Activated CD8-positive, alpha-beta T cell treated with anti-CD3 and anti-CD28 coated beads, Interleukin-2, amount 10 ng/mL, durations not matched to agents 7 days and 5 days (primary cell): ENCODE data around the gene HS3ST5. TPM values are rescaled to one million over a fixed set of nuclear protein-coding genes. Genes with fewer than 3 reads are reported as not detected.

ENCODE experiments used
- ATAC-seq: fragments of 150-1000 bp; cut with Tn5 transposase; one replicate; pipeline ENCODE4 v1.10.0; 2021; ENCODE audit warnings: moderate library complexity
- CTCF ChIA-PET: fragments of 350-600 bp; sonication (Branson Sonifier 250); formaldehyde crosslinking; loops from one replicate; lab custom pipeline; 2021; ENCODE audit warnings: antibody characterized with exemption; lab: Charles Lee
- POLR2A ChIA-PET: fragments of 350-600 bp; sonication (Branson Sonifier 250); formaldehyde crosslinking; loops from one replicate; lab custom pipeline; 2021; ENCODE audit warnings: antibody characterized with exemption; lab: Charles Lee
- DNase-seq: peaks from one replicate; pipeline ENCODE4 v3.0.0-alpha.2; 2020
- H3K27ac Mint-ChIP-seq: one replicate; pipeline ENCODE4 v1.8.0; 2021; ENCODE audit warnings: mild to moderate bottlenecking, mixed read lengths
- H3K27me3 Mint-ChIP-seq: one replicate; pipeline ENCODE4 v1.8.0; 2021; ENCODE audit warnings: low read depth, mixed read lengths
- H3K36me3 Mint-ChIP-seq: one replicate; pipeline ENCODE4 v1.8.0; 2021; ENCODE audit warnings: low read depth, mixed read lengths
- H3K4me1 Mint-ChIP-seq: one replicate; pipeline ENCODE4 v1.8.0; 2021; ENCODE audit warnings: low read depth, mixed read lengths
- H3K4me3 Mint-ChIP-seq: one replicate; pipeline ENCODE4 v1.8.0; 2021; ENCODE audit warnings: mild to moderate bottlenecking, mixed read lengths
- H3K9me3 Mint-ChIP-seq: one replicate; pipeline ENCODE4 v1.8.0; 2022; ENCODE audit warnings: mixed read lengths; ENCODE audit not compliant: insufficient read depth
- total RNA-seq, 2 experiments: library from RNA; stranded (reverse); gene quantifications; one replicate each; pipeline ENCODE4 v1.2.3, GENCODE V29; 2021

Gene HS3ST5
- total RNA-seq, 2 experiments from 2014 or later = not detected

DNA sequence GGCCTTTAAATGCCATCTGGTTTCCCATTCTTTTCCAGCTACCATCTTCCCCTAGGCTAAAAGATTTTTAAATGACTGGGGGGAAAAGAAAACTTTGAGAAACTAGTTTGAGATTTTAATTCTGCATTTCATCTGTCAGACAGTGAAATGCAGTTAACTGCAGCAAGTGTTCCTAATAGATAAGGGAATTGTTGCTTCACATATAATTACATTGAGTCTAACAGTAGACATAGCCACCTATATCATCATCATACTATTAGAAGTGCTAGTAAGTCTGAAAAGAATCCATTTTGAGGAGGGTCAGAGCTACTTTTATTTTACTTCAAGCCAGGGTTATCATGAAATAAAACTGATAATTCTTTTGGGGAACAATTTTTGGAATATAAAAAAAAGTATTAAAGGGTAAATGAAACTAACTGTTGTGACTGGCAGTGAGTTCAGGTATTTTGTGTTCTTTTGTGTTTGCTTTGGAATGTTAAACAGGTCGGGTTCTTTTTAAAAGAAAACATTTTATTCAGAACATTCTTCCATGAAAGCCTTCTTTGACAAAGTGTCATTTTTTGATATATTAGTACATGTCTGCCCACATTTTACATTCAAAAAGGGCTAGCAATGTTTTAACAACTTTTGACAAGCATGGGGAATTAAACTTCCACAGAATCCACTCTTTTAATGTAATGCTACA lies 170.1 kb downstream of the HS3ST5 start:
- Mint-ChIP-seq H3K4me1 (no peaks in the 10 kb centered on the region), H3K4me3 (no peak overlapping the region), H3K36me3 (no peaks in the 10 kb centered on the region), H3K9me3 (no peaks in the 10 kb centered on the region), H3K27ac (no peak overlapping the region), H3K27me3 (peaks cover 4% of the 10 kb centered on the region)
- ChIA-PET CTCF (no interaction called here), POLR2A (no interaction called here)
- ATAC-seq (no peak), DNase-seq (no peak)

DNA sequence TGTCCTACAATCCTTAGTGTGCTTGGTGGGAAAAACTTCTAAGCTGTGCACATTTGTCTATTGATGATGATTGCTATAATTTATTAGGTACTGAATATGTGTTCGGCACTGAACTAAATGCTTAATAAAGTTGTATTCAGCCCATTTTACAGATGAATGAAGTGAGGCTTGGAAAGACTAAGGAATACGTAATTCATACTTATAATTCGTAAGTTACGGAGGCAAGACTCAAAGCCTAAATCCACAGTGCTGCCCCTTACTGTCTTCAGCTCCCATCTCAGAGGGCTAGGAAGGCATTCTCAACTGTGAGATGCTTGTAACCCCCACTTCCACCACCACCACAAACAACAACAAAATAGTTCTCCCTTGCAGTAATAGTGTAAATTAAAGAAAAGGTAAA lies 171.3 kb downstream of the HS3ST5 start:
- POLR2A ChIA-PET = no interaction called here
- Mint-ChIP-seq H3K4me1 (no peaks in the 10 kb centered on the region), H3K27me3 (peaks cover 6% of the 10 kb centered on the region), H3K4me3 (no peak overlapping the region), H3K27ac (no peak overlapping the region), H3K36me3 (no peaks in the 10 kb centered on the region), H3K9me3 (no peaks in the 10 kb centered on the region)
- CTCF ChIA-PET = no interaction called here
- ATAC-seq (no peak), DNase-seq (no peak)

DNA sequence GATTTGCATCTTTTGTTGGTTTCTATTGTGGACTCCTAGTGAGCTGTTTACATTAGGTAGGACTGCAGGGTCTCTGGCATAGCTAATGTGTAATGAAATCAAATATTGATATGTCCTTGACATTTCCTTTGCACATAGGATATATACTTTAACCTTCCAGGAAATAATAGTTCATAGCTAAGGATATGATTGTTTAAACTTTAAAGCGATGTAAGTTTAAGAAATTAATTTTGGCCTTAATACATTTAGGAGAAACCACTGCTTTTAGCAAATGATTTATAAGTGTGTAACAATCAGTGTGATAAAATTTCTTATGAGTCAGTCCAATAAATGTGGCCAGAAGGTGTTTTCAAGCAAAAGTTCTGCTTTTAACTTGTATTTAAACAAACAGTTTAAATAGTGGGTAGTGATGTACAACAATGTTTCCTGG lies 171.8 kb downstream of the HS3ST5 start:
- Mint-ChIP-seq H3K4me3 (no peak overlapping the region), H3K27me3 (peaks cover 6% of the 10 kb centered on the region), H3K27ac (no peak overlapping the region), H3K4me1 (no peaks in the 10 kb centered on the region), H3K36me3 (no peaks in the 10 kb centered on the region), H3K9me3 (no peaks in the 10 kb centered on the region)
- POLR2A ChIA-PET = no interaction called here
- DNase-seq = no peak
- CTCF ChIA-PET = no interaction called here
- ATAC-seq = no peak

DNA sequence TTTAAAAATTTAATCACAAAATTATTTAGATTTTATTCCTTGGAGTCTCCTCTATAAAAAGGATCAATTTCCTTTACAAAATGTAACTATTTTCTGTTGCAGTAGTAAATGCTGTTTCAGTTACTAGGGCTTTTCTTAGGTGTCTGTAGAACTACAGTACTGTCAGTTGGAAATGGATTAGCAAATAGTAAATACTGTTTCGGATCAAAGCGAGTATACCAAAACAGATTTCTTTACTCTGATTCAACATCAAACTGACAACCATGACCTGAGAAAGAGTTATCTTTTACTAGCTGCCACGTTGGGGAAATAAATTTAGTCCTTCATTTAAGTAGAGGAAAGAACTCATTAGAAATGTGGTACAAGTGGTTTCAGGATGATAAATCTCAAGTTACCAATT lies 172.5 kb downstream of the HS3ST5 start:
- Mint-ChIP-seq H3K4me3 (no peak overlapping the region), H3K27ac (no peak overlapping the region), H3K27me3 (peaks cover 6% of the 10 kb centered on the region), H3K36me3 (no peaks in the 10 kb centered on the region), H3K9me3 (no peaks in the 10 kb centered on the region), H3K4me1 (no peaks in the 10 kb centered on the region)
- CTCF ChIA-PET = no interaction called here
- ATAC-seq (no peak), DNase-seq (no peak)
- POLR2A ChIA-PET = no interaction called here

DNA sequence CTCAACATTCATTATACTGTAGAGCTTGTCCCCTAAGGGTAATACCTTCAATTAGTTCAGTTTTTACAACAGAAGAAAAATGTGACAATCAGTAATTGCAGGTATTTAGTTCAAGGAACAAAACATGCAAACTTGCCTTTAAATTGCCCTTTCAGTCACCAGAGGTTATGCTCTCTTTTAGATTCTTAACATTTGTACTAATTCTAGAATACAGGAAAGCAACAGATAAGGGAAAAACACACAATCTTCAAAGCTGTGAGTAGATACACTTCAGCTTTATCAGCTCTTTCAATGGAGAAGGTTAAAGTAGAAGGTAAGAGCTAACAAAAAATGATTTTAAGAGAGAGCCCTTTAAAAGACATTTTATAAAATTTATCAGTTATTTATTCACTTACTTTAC lies 173.1 kb downstream of the HS3ST5 start:
- no peaks in the 10 kb centered on the region for H3K4me1 Mint-ChIP-seq
- peaks cover 6% of the 10 kb centered on the region for H3K27me3 Mint-ChIP-seq
- no peaks in the 10 kb centered on the region for H3K36me3 Mint-ChIP-seq
- H3K9me3 Mint-ChIP-seq = no peaks in the 10 kb centered on the region
- no peak for ATAC-seq
- CTCF ChIA-PET = no interaction called here
- no peak overlapping the region for H3K4me3 Mint-ChIP-seq
- no peak for DNase-seq
- no peak overlapping the region for H3K27ac Mint-ChIP-seq
- POLR2A ChIA-PET = no interaction called here

DNA sequence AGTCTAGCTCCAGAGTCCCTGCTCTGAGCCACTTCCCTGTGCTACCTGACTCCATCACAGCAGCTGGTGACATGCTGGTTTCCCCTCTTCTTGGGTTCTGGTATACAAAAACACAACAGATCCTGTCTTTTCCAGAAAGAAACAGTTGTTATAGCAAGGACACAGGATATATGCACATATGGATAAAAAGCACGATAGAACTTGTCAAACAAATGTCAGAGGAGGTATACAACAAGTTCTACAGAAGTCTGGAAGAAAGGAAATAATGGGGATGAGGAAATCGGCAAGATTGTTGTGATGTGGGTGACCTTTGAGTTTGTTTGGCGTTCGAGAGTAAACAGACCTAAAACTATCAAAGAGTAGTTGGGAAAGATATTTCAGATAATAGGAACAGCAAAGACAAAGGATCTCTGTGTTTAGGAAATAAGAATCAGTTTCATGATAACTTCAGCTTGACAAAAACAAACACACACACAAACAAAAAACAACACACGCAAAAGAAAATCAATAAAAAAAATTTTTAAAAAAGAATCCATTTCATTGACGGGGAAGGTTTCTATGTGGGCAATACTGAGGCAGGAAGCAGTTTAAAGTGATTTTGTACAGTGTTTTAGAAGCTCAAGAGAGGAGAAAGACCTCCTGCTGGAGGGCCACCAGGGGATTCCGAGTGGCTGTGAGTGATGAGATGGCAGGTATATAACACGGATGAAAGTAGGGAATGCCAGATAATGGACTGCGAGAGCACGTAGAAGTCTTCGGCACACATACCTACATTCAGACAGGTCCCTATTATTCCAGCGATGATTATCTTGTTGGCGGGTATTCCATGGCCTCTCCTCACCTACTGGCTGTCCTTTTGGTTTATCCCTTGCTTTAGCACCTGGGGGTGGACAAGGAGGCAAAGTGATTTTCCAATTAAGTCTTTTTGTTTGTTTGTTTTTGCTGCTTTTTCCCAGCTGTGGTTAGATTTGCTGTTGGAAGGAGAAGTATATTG lies 174.9 kb downstream of the HS3ST5 start:
- Mint-ChIP-seq H3K4me1 (no peaks in the 10 kb centered on the region), H3K27ac (no peak overlapping the region), H3K4me3 (no peak overlapping the region), H3K36me3 (no peaks in the 10 kb centered on the region), H3K9me3 (no peaks in the 10 kb centered on the region), H3K27me3 (peaks cover 6% of the 10 kb centered on the region)
- ATAC-seq (no peak), DNase-seq (no peak)
- ChIA-PET POLR2A (no interaction called here), CTCF (interaction anchor here (0.6 kb wide), 1 partner anchor 86 kb away, joined by 4 read pairs; no protein-coding TSS in a partner anchor)

DNA sequence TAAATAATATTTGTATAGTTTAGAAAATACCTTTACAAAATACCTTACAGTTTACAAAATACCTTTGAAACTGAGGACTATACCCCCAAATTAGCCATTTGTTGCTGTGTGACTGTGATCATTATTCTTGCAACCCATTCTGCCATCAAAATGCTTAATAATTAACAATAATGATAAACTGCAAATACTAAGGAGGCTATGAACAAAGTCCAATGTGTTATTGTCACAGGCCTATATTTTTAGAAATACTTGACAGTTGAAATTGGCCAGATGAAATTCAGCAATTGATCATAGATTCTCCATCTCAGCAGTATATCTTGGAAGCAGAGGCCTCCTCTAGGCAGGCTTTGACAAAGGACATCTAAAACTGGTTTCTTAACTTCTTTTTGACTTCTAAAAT lies 178.6 kb downstream of the HS3ST5 start:
- Mint-ChIP-seq H3K27me3 (peaks cover 4% of the 10 kb centered on the region), H3K4me3 (no peak overlapping the region), H3K36me3 (no peaks in the 10 kb centered on the region), H3K27ac (no peak overlapping the region), H3K9me3 (no peaks in the 10 kb centered on the region), H3K4me1 (no peaks in the 10 kb centered on the region)
- DNase-seq (no peak), ATAC-seq (no peak)
- ChIA-PET CTCF (no interaction called here), POLR2A (no interaction called here)

DNA sequence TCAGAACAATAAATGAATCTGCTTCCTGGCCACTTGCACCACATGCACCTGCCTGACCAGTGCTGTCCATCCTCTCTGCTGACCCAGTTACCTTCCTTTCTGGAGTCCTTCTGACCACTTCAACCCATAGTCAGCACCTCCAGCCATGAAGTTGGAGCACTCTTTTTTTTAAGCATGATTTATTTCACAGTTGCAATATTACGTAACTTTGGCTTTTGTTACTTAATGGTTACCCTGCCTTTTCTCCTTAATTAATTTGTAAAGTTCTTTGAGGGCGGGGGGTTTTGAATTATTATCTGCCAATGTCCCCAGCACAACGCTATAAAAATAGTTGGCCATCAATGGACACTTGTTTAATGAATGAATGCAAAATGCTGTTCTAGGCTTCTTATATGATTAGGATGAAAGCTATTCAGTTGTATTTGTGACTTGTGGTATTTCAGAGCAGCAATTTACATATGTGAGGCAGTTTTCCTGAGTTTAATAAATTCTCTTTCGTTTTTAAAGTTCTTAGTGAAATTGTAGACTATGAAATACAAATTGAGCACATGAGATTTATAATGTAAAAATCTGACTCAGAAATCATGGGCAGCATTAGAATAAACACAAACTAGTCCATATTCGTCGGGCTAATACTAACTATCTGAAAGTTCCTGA lies 180.0 kb downstream of the HS3ST5 start:
- ChIA-PET CTCF (no interaction called here), POLR2A (no interaction called here)
- Mint-ChIP-seq H3K27ac (no peak overlapping the region), H3K4me3 (no peak overlapping the region), H3K36me3 (no peaks in the 10 kb centered on the region), H3K9me3 (no peaks in the 10 kb centered on the region), H3K4me1 (no peaks in the 10 kb centered on the region), H3K27me3 (peaks cover 5% of the 10 kb centered on the region)
- DNase-seq (no peak), ATAC-seq (no peak)

DNA sequence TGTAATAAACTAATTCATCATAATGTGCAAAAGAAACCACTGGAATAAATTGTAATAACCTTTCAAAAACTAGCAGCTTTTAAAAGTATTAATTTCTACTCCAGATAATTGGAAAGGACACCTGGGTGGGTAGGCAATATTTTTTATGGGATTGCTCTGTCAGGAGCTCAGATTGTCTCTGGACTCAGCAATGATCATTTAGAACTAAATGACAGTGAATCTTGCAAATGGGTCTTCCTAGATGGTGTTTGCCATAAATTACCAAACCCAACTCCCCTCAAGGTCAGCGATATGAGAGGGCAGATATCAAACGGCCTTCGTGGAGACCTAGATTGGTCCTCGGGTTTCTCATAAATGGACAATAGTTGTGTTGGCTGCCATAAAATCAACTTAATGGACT lies 181.9 kb downstream of the HS3ST5 start:
- Mint-ChIP-seq H3K27me3 (peaks cover 3% of the 10 kb centered on the region), H3K4me1 (no peaks in the 10 kb centered on the region), H3K9me3 (no peaks in the 10 kb centered on the region), H3K36me3 (no peaks in the 10 kb centered on the region), H3K4me3 (no peak overlapping the region), H3K27ac (no peak overlapping the region)
- ChIA-PET CTCF (no interaction called here), POLR2A (no interaction called here)
- DNase-seq (no peak), ATAC-seq (no peak)

DNA sequence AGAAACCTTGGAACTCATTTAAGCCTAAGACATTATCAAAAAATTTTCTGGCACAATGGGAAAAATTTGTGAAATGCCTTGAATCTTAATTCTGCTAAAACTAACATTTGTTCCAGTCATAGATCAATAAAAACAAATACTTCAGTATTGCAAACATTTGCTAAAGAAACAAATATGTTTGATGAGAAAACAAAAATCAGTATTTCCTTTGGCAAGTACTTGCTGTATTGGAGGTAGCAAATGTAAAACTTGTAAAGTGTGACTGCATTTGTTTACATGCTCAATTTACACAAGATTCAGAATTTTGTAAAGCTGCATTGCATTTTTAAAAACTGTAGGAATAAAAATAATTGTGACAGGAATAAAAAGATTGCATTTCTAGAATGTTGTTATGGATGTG lies 183.1 kb downstream of the HS3ST5 start:
- ChIA-PET CTCF (no interaction called here), POLR2A (no interaction called here)
- Mint-ChIP-seq H3K27ac (no peak overlapping the region), H3K4me3 (no peak overlapping the region), H3K4me1 (no peaks in the 10 kb centered on the region), H3K27me3 (peaks cover 3% of the 10 kb centered on the region), H3K9me3 (no peaks in the 10 kb centered on the region), H3K36me3 (no peaks in the 10 kb centered on the region)
- DNase-seq (no peak), ATAC-seq (no peak)

DNA sequence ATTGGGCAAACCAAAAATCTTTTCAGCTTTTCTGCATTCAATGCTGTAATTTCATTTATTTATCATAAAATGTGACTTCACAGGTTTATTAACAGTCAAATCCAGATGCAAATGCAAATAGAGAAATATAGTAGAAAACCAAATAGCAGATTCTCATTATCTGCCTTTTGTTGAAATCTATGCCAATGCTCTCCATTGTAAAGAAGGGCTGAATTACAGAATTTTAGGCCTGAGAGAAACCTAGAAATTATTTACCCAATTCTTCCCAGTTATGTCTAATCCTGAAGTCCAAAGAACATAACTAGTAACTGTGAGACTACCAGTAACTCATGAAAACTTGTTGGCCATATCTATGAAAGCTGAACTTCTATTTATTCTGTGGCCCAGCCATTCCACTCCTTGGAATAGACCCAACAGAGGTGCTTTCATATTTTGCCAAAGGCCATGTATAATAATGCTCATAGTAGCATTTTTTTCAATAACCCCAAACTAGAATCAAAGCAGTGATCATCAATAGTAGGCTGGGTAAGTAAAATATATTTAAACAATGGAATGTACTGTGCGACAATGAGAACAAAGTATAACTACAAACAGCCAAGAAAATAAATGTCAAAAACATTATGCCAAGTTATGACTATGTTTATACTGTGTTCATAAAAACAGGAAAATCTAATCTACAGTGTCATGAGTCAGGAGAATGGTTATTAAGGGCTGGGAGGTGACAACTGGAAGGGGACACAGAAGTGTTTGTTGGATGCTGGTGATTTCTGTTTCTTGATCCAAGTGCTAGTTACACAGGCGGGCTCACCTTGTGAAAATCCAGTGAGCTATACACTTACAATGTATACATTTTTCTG lies 183.8 kb downstream of the HS3ST5 start:
- Mint-ChIP-seq H3K4me1 (no peaks in the 10 kb centered on the region), H3K9me3 (no peaks in the 10 kb centered on the region), H3K27ac (no peak overlapping the region), H3K4me3 (no peak overlapping the region), H3K36me3 (no peaks in the 10 kb centered on the region), H3K27me3 (peaks cover 3% of the 10 kb centered on the region)
- ATAC-seq = no peak
- DNase-seq = no peak
- CTCF ChIA-PET = no interaction called here
- POLR2A ChIA-PET = no interaction called here
